NCI-H2029 treated with DMSO at 0.1 percent for 48 hours (cell line): ENCODE results near the gene MELTF.

ENCODE experiments used
- DNase-seq: peaks from one replicate; lab custom pipeline; 2025; lab: John Stamatoyannopoulos, UW

Gene MELTF

GRCh38 chr3:196994056-196994455 is 35.6 kb downstream of the MELTF start:
- DNase-seq, result no peak

DNA sequence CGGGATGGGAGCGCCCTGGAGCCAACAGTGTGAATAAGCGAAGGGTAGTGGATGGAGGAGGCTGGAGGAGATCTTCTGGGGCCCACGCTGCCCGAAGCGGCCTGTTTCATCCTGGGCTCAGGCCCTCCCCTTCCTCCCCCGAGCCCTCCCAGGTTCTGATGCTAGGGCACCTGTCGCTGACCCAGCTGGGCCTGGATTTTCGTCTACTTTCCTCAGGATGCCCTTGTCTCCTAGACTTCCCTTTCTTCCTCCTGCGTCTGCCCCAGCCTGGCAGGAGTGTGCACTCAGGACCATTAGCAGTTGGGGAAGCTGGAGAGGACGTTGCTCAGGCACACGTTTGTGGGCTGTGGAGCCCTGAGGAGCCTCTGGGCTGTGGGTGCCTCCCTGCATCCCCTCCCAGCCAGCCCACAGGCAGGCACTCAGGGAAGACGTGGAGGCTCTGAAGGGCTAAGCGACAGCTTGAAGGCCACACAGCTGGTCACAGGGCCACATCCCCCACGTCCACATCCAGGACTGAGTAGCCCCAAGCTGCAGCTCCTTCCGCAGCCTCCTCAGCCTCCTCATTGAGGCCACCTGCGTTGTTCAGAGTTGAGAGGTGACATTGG is 37.1 kb downstream of the MELTF start:
- DNase-seq, result no peak

DNA sequence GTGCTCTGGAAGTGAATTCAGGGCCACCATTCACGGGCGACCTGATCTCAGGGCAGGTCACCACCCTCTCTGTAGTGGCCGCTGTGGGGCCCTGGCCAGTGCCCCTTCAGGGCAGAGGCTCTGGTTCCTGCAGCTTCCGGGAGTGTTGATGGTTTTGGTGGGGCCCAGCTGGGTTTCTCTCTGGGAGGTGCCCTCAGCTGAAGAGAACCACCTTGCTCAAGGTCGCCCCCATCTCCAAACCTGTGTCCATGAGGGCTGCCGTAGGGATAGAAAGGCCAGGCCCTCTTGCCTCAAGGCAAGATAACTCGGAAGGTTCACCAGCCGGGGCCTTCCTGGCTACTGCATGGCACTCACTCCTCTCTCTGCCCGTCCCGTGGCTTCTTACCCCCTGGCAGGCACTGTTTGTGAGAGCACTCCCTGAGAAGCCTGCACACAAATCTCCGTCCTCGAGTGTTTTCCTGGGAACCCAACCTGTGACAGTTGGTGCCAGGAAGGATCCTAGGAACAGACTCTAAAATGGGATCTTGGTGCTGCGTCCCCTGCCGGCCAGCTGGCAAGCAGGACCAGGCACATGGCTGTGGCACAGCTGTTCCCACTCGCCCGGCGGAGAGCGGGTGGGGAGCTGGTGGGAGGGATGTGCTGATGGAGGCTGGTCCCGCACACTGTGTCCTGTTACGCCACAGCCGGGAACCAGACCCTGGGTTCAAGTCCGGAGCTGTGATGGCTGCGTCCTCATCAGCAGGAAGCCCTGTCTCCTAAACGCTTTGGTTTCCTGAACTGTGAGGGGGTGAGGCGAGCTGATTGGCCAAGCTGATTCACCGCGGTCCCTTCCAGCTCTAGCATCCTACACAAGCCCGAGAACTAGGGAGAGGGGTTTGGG is 37.8 kb downstream of the MELTF start:
- no peak for DNase-seq

DNA sequence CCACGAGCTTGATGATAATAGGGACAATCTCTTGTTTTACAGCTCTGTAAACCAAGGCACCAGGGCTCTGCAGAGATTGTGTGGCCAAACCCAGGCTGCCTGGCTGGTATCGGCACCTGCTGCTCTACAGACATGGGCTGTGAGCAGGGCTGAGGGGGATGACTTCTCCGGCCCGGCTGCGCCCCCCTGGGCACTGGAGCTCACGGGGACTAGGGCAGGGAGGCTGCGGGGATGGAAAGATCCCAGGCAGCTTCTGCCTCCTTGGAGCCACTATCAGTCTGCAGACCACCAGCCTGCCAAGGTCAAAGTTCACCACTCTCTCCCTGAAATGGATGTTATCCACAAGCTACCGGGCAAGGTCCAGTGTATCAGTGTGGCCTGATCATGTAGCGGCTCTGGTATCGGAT is 39.0 kb downstream of the MELTF start:
- no peak for DNase-seq

- DNase-seq, result peak; percentile 26
These were observed 39.8 kb downstream of the MELTF start for GRCh38 chr3:196989721-196990262.

- no peak for DNase-seq
These were observed 41.2 kb downstream of the MELTF start for GRCh38 chr3:196988241-196989029.

- DNase-seq, result no peak
These were observed 42.6 kb downstream of the MELTF start for GRCh38 chr3:196987022-196987421.

DNA sequence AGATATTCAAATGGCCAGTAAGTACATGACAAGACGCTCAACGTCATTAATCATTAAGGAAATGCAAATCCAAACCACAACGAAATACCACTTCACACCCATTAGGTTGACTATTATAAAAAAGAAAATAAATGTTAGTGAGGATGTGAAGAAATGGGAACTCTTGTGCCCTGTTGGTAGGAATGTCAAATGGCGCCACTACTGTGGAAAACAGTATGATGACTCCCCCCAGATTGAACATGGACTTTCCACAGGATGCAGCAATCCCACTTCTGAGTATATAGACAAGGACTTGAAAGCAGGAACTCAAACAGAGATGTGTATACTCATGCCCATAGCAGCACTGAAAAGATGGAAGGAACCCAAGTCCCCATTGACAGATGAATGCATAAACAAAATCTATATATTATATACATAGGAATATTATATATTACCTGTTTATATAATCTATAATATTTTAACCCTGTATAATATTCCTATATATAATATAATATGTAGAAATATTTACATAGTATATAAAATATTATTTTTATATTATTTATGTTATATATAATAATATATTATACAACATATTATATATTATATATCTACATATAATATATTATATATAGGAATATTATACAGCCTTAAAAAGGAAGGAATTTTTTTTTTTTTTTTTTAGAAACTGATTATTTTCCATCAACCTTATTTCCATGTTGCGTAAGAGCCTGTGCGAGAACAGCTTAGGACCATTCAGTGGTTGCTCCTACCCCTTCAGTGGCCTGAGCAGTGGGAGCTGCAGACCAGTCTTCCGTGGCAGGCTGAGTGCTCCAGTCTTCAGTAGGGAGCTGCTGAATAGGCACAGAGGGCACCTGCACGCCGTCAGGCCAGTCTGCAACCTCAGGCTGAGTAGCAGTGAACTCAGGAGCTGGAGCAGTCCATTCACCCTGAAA is 43.4 kb downstream of the MELTF start:
- no peak for DNase-seq

- no peak for DNase-seq
These were observed 44.3 kb downstream of the MELTF start for GRCh38 chr3:196985298-196985697.

GRCh38 chr3:196983186-196983585 is 46.4 kb downstream of the MELTF start:
- no peak for DNase-seq

- no peak for DNase-seq
These were observed 48.0 kb downstream of the MELTF start for GRCh38 chr3:196981657-196982056.

DNA sequence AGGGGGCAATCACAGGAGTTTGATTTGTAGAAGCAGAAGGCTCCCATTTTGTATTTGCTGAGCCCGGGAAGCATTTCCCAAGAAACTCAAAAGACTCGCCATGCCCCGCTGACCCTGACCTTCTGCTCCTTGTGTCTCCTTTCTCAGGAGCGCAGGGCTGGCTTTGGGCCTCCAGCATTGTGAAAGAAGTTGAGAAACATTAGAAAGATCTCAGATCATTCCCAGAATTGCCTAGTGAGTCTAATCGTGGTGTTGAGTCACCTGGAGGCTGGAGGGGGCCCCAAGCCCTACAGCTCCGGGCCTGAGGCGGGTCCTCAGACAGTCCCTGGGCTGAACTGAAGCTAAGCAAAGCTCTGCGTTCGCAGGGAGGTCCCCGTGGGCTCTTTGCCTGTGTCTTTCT is 50.1 kb downstream of the MELTF start:
- DNase-seq, result no peak

DNA sequence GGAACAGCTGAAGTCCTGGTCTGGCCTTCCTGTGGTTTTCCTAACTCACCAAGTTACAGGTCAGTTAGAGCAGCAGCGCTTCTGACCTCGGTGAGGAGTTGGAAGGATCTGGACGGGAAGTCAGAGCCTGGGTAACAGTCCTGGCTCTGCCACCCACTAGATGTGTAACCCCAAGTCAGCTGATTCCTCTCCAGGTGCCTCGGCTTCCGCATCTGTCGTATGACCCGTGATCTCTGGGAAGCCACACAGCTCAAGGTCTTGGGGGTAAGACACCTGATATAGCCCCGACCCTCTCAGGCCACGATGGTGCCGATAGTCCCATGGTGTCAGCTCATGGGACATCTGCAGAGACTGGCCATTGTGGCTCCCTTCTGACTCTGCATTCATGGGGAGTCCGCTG is 52.7 kb downstream of the MELTF start:
- no peak for DNase-seq

- no peak for DNase-seq
These were observed 54.3 kb downstream of the MELTF start for GRCh38 chr3:196975349-196975748.

DNA sequence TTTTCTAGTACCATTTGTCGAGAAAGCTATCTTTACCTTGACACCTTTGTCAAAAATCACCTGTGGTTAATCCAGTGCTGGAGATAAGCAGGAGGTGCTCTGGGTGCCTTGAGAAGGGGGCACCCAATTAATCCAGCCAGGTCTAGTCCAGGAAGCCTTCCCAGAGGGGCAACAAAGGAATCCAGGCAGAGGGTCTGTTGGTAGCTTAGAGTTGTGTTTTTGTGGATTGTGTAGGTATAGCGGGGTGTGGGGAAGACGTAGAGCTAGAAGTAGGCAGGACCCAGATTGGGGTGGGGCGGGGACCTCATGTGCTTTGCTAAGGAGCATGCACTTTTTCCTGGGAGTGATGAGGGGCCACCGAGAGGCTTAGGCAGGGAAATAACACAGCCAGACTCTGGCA is 55.0 kb downstream of the MELTF start:
- no peak for DNase-seq

- no peak for DNase-seq
These were observed 58.4 kb downstream of the MELTF start for GRCh38 chr3:196971094-196971698.

DNA sequence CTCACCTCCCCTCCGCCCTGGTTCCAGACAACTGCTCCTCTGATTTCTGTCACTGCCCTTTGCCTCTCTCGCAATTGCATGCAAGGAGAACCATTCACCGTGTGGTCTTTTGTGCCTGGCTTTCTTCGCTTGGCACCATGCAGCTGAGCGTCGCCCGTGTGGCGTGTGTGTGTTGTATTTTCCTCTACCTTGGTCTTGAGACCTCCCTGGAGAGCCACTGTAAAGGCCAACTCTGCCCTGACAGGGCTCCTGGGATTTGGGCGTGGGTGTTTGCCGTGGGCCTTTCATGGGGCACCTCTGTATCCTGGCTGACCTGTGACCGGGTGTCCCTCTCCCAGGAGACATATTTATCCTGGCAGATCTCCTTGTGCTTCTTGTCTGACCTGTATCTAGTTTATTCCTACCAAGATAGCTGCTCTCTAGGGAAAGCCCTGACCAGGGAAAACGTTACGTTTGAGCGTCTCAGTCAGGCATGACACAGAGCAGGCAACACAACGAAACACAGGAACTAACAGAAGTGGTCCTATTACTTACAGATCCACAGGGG is 59.0 kb downstream of the MELTF start:
- DNase-seq, result no peak

GRCh38 chr3:196969660-196970546 is 59.7 kb downstream of the MELTF start:
- no peak for DNase-seq

GRCh38 chr3:196969134-196969659 is 60.4 kb downstream of the MELTF start:
- DNase-seq, result no peak
